Heart right ventricle (tissue), 16 donors: ENCODE measurements around the gene FAM180B. TPM values are rescaled to one million over a fixed set of nuclear protein-coding genes. Genes with fewer than 3 reads are reported as not detected.
A peak's percentile ranks its signal among the peaks of the same experiment; 100 is the strongest.
"Not testable (repeated sequence)": the region's sequence is repeated elsewhere in the genome, so short reads cannot be mapped to it uniquely, and the experiment has no call there.

ENCODE experiments used
- ATAC-seq, 8 donors: fragments of 200-7000 bp; cut with Tn5 transposase; one replicate each; pipeline ENCODE4 v1.9.1; 2020; ENCODE audit warnings: mild to moderate bottlenecking in 8 of 8, moderate library complexity in 8 of 8, moderate number of reproducible peaks in 1 of 8
- DNase-seq, 2 donors: peaks; one replicate each; pipeline ENCODE4 v3.0.0-alpha.2; 2020
- H3K27ac ChIP-seq, 10 donors: fragments of 200-600 bp; sonication (generic) in 2 of 10; one replicate each; pipeline versions ENCODE4 v1.5.0 to v1.8.0; 2020 to 2022; ENCODE audit warnings: mild to moderate bottlenecking in 3 of 10
- H3K27me3 ChIP-seq, 7 donors: fragments of 200-600 bp; one replicate each; pipeline ENCODE4 v1.8.0; 2021 to 2022; ENCODE audit warnings: mild to moderate bottlenecking in 2 of 7
- H3K36me3 ChIP-seq, 9 donors: fragments of 200-600 bp; sonication (generic) in 1 of 9; one replicate each; pipeline versions ENCODE4 v1.5.0 to v1.8.0; 2020 to 2022; ENCODE audit warnings: mild to moderate bottlenecking in 2 of 9
- H3K4me1 ChIP-seq, 9 donors: fragments of 200-600 bp; sonication (generic) in 1 of 9; one replicate each; pipeline versions ENCODE4 v1.5.0 to v1.8.0; 2020 to 2022; ENCODE audit warnings: mild to moderate bottlenecking in 4 of 9
- H3K4me3 ChIP-seq, 10 donors: fragments of 200-600 bp; sonication (generic) in 2 of 10; one replicate each; pipeline versions ENCODE4 v1.5.0 to v1.8.0; 2020 to 2022; ENCODE audit warnings: mild to moderate bottlenecking in 7 of 10, moderate library complexity in 2 of 10
- H3K9me3 ChIP-seq, 11 donors: fragments of 200-600 bp in 10 of 11; sonication (generic) in 2 of 11; one replicate each; pipeline versions ENCODE4 v1.5.0 to v1.8.0; 2013 to 2022; ENCODE audit warnings: mild to moderate bottlenecking in 2 of 11, control low read depth in 1 of 11, moderate library complexity in 1 of 11
- WGBS, 2 donors: extraction: QIAGEN DNeasy Blood & Tissue Kit; methylation state at CpG; one replicate each; pipeline ENCODE4 v1.1.7; 2013; ENCODE audit warnings: inconsistent platforms in 1 of 2; 5-methylcytosine and 5-hydroxymethylcytosine counted together
- intact Hi-C, 10 donors: fragments of 100-400 bp; cut with DNase I; formaldehyde crosslinking; loops; one replicate each; pipeline versions ENCODE4 v1.11.1 to v1.14.2; 2022
- polyA plus RNA-seq, 2 donors: library from polyadenylated mRNA; stranded (reverse); fragments of 200-250 nt; gene quantifications; one replicate each; pipeline ENCODE4 v1.2.3, GENCODE V29; 2013
- total RNA-seq, 10 donors: library from RNA; stranded (reverse); fragmentation: NEBNext Ultra II Directional in 3 of 10; extraction: Animal tissue kit (Norgen Biotek cat#: 25700) in 3 of 10; gene quantifications; one replicate each; pipeline versions ENCODE4 v1.2.1 to v1.2.4, GENCODE V29; 2021 to 2023
- TF ChIP-seq, protein P1 (sequence below), 9 donors: fragments of 200-600 bp; sonication (generic) in 2 of 9; IDR thresholded peaks; one replicate each; pipeline versions ENCODE4 v1.5.0 to v1.8.0; 2021 to 2022; ENCODE audit warnings: antibody characterized with exemption in 9 of 9, mild to moderate bottlenecking in 5 of 9, moderate library complexity in 1 of 9
- donor health status: Arrhythmogenic right ventricular cardiomyopathy.
- donor health status: ischemic (EF 13 %, LVEDD 7.1; RV severe dilation, severe dysfunction).
- donor health status: healthy with polysubstance abuse.
- donor health status: DM: no; HTN: yes; CAD: no.
- donor health status: DM: no; HTN: no; CAD: no.
- donor health status: ischemic (EF 25% LVEDD 6.9; RV normal size, moderate dysfunction).
- donor health status: ischemic (EF 25% LVEDD 5.7; RV mildly dilated, moderate dysfunction).
- donor health status: healthy.
- donor health status: DM: yes; HTN: yes; CAD: no.
- donor health status: Ischemic cardiomyopathy.
- donor health status: ischemic (EF 35%, LVEDD 5.7; RV mildly dilated, moderate dysfunction).
- donor health status: nonischemic (EF 11% LVEDD 7.7; RV severe dilation, severe dysfunction).
- donor health status: DM: yes; HTN: yes; CAD: no.
- donor health status: PGD.
- donor health status: ischemic (EF 29% LVEDD 5.4; RV normal size, mild dysfunction).
- donor health status: nonischemic (EF 23%, LVEDD 6.1; RV moderate dilation, normal function).

The FAM180B gene
- total and polyA plus RNA-seq, 12 donors, result 0.07 to 1.0 (median 0.23) TPM; not detected in 6

GRCh38 chr11:47539681-47540039 lies 46.8 kb upstream of the FAM180B start:
- TF ChIP-seq, protein P1, sequence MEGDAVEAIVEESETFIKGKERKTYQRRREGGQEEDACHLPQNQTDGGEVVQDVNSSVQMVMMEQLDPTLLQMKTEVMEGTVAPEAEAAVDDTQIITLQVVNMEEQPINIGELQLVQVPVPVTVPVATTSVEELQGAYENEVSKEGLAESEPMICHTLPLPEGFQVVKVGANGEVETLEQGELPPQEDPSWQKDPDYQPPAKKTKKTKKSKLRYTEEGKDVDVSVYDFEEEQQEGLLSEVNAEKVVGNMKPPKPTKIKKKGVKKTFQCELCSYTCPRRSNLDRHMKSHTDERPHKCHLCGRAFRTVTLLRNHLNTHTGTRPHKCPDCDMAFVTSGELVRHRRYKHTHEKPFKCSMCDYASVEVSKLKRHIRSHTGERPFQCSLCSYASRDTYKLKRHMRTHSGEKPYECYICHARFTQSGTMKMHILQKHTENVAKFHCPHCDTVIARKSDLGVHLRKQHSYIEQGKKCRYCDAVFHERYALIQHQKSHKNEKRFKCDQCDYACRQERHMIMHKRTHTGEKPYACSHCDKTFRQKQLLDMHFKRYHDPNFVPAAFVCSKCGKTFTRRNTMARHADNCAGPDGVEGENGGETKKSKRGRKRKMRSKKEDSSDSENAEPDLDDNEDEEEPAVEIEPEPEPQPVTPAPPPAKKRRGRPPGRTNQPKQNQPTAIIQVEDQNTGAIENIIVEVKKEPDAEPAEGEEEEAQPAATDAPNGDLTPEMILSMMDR (IDR thresholded peaks at IDR 0.05), result no peak
- no peak overlapping the region for H3K4me3 ChIP-seq
- H3K9me3 ChIP-seq, result no peaks in the 10 kb centered on the region
- no peak for ATAC-seq
- DNase-seq, result no peak
- peaks cover 12 to 91% (median 74%) of the 10 kb centered on the region in 9 donors for H3K4me1 ChIP-seq
- H3K27ac ChIP-seq, result peak overlapping the region in 7 of 10 donors; percentile 2 to 64 (median 26)
- intact Hi-C loops, result loop anchor here in 3 of 10 donors (5.0 to 10.0 kb wide), 3 partner anchors 37 to 55 kb away; no protein-coding TSS in a partner anchor
- 18 to 37% methylated on average over 2 of the region's 2 CpGs for WGBS, 2 donors
- H3K27me3 ChIP-seq, result no peaks in the 10 kb centered on the region
- peaks cover 0 to 17% (median 0%) of the 10 kb centered on the region in 9 donors for H3K36me3 ChIP-seq

- Histone ChIP-seq H3K27me3 (no peaks in the 10 kb centered on the region), H3K9me3 (no peaks in the 10 kb centered on the region), H3K27ac (peak overlapping the region in 2 of 10 donors; percentile 50 to 64), H3K4me1 (peaks cover 12 to 79% (median 66%) of the 10 kb centered on the region in 9 donors), H3K36me3 (peaks cover 0 to 5% (median 0%) of the 10 kb centered on the region in 9 donors), H3K4me3 (no peak overlapping the region)
- ATAC-seq (no peak), DNase-seq (no peak)
- 98 to 100% methylated on average over 2 of the region's 2 CpGs for WGBS, 2 donors
- TF ChIP-seq, protein P1 (IDR thresholded peaks at IDR 0.05), result no peak
- intact Hi-C loops, result no loop called here
Observed at GRCh38 chr11:47541070-47541469, 45.4 kb upstream of the FAM180B start.

GRCh38 chr11:47545298-47545697 lies 41.2 kb upstream of the FAM180B start:
- intact Hi-C loops, result no loop called here
- Histone ChIP-seq H3K4me3 (no peak overlapping the region), H3K36me3 (peaks cover 0 to 3% (median 0%) of the 10 kb centered on the region in 9 donors), H3K4me1 (peaks cover 2 to 73% (median 45%) of the 10 kb centered on the region in 9 donors), H3K27ac (no peak overlapping the region), H3K9me3 (no peaks in the 10 kb centered on the region), H3K27me3 (no peaks in the 10 kb centered on the region)
- DNase-seq (no peak), ATAC-seq (no peak)
- 97 to 98% methylated on average over 6 of the region's 6 CpGs for WGBS, 2 donors
- TF ChIP-seq, protein P1 (IDR thresholded peaks at IDR 0.05), result no peak

- H3K4me1 ChIP-seq, result peaks cover 0 to 73% (median 45%) of the 10 kb centered on the region in 9 donors
- ATAC-seq, H3K36me3 ChIP-seq, H3K27me3 ChIP-seq, DNase-seq, H3K4me3 ChIP-seq, H3K9me3 ChIP-seq, intact Hi-C loops, H3K27ac ChIP-seq: not testable (repeated sequence)
- 98% methylated on average over 7 of the region's 7 CpGs for WGBS, 2 donors
Observed at GRCh38 chr11:47546274-47546673, 40.2 kb upstream of the FAM180B start.

GRCh38 chr11:47550288-47551047 lies 36.0 kb upstream of the FAM180B start:
- 80 to 85% methylated on average over 10 of the region's 10 CpGs for WGBS, 2 donors
- intact Hi-C loops, result loop anchor here in 5 of 10 donors (5.0 to 10.0 kb wide), 3 partner anchors 33 to 83 kb away; no protein-coding TSS in a partner anchor
- Histone ChIP-seq H3K27ac (peak overlapping the region in 2 of 10 donors; percentile 6 to 96), H3K4me1 (peaks cover 4 to 62% (median 45%) of the 10 kb centered on the region in 9 donors), H3K9me3 (no peaks in the 10 kb centered on the region), H3K27me3 (no peaks in the 10 kb centered on the region), H3K36me3 (peaks cover 0 to 5% (median 0%) of the 10 kb centered on the region in 9 donors), H3K4me3 (no peak overlapping the region)
- DNase-seq, result no peak
- TF ChIP-seq, protein P1 (IDR thresholded peaks at IDR 0.05), result no peak
- ATAC-seq, result no peak
